Motor neuron (in vitro differentiated cells): ENCODE results near the gene PDE10A. TPM values are rescaled to one million over a fixed set of nuclear protein-coding genes. Genes with fewer than 3 reads are reported as not detected.

Experiments used
- ATAC-seq, 8 experiments: fragments of 200-7000 bp; cut with Tn5 transposase; replicated peaks in 6 of 8; 2 replicates each; pipeline ENCODE4 v1.8.0; 2021; ENCODE audit warnings: mild to moderate bottlenecking in 8 of 8, moderate library complexity in 8 of 8
- H3K27ac ChIP-seq, 2 donors: fragments of 250-450 bp; sonication (Bioruptor Pico); 2 replicates each; pipeline ENCODE4 v1.9.0; 2021; ENCODE audit warnings: antibody characterized with exemption in 2 of 2, mild to moderate bottlenecking in 2 of 2, moderate library complexity in 1 of 2
- H3K4me1 ChIP-seq, 2 donors: fragments of 250-450 bp; sonication (Bioruptor Pico); replicated peaks in 1 of 2; 2 replicates each; pipeline ENCODE4 v1.6.1; 2021; ENCODE audit warnings: antibody characterized with exemption in 2 of 2, mild to moderate bottlenecking in 2 of 2, moderate library complexity in 1 of 2
- H3K4me3 ChIP-seq, 5 donors: fragments of 250-450 bp; sonication (Bioruptor Pico); 2 replicates each; pipeline ENCODE4 v1.9.0; 2021; ENCODE audit warnings: antibody characterized with exemption in 5 of 5, mild to moderate bottlenecking in 5 of 5, moderate library complexity in 4 of 5
- WGBS, 10 experiments: fragments of 450-650 bp; shearing (Covaris generic); methylation state at CpG; one replicate each; pipeline ENCODE4 v1.0.0; 2022; 5-methylcytosine and 5-hydroxymethylcytosine counted together
- in situ Hi-C, 9 experiments: fragments of 400-800 bp; cut with MboI; loops; one replicate each; pipeline ENCODE4 v1.15.0; 2021; ENCODE audit warnings: low sequenced_read_pairs in 9 of 9, low pct_unique_long_range_greater_than_20kb in 2 of 9; ENCODE audit not compliant: unreplicated experiment in 9 of 9
- total RNA-seq, 8 experiments: library from RNA; unstranded; fragments of 300-600 nt; gene quantifications; 2 replicates each; pipeline versions ENCODE4 v1.2.3 to v1.2.4, GENCODE V29; 2022

The PDE10A gene
- 10 to 100 TPM in 6 of 8 experiments, 1 to 10 TPM in 2; 1.0 to 15.4 (median 14.5) TPM for total RNA-seq

GRCh38 chr6:165662749-165663376 is at the start of gene PDE10A:
Gene PDE10A (minus strand): TSS chr6:165663241. CDS start chr6:165662811, 430 bp downstream.
- H3K27ac ChIP-seq: peak within 1 kb of the TSS; percentile 68 to 74
- in situ Hi-C loops: no loop called here
- ATAC-seq: peak in 7 of 8 experiments; percentile 30 to 70 (median 59)
- 0% methylated on average over 3 of the region's 80 CpGs; no CpG with 5 or more reads in 9 of the 10 experiments for whole genome bisulfite sequencing, 10 experiments
- peak within 1 kb of the TSS; percentile 62 to 99 (median 80) for H3K4me3 ChIP-seq
- H3K4me1 ChIP-seq: peaks cover 17 to 23% of the 10 kb centered on the region in 2 donors

GRCh38 chr6:165708985-165709576 is 46.0 kb upstream of the PDE10A start:
- Histone ChIP-seq H3K4me3 (no peak overlapping the region), H3K4me1 (peaks cover 0 to 3% of the 10 kb centered on the region in 2 donors), H3K27ac (no peak overlapping the region)
- in situ Hi-C loops: no loop called here
- WGBS, 10 experiments: 100% methylated on average over 2 of the region's 23 CpGs; no CpG with 5 or more reads in 9 of the 10 experiments
- peak in 1 of 8 experiments; percentile 7 for ATAC-seq

DNA sequence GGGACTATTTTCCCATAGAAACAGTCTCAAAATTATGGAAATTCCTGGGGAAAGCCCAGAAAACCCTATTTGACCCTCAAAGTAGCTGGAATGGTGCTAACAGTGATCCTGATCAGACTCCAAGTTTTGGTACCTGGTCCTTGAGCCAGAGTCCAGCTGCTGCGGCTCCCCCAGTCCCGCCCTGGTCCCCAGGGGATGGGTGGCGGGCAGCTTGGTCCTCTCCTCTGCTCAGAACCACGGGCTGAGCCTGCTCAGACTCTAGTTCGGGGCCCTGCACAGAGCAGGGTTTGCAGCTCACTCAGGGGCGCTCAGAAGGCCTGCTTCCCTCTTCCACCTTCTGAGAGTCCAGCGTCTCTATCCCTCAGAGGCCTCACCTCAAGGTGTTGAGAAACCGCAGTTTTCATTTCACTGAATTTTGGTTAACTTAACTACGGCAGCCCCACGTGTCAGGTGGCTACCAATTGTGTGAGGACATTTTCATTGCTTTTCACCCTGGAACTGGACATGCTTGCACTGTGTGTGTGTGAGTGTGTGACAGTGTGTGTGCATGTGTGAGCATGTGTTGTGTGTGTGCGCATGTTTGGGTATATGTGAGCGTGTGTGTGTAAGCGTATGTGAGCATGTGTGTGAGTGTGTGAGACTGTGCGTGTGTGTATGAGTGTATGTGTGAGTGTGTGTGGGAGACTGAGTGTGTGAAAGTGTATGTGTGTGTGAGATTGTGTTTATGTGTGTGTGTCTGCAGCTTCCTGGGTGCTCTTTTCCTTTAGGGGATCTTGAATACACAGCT is 44.2 kb upstream of the PDE10A start:
- peaks cover 0 to 8% of the 10 kb centered on the region in 2 donors for H3K4me1 ChIP-seq
- H3K4me3 ChIP-seq: no peak overlapping the region
- in situ Hi-C loops: no loop called here
- H3K27ac ChIP-seq: no peak overlapping the region
- ATAC-seq: no peak
- 50 to 100% (median 87%) methylated on average over 1 to 8 of the region's 14 CpGs; no CpG with 5 or more reads in 3 of the 10 experiments for WGBS, 10 experiments

GRCh38 chr6:165705941-165706340 is 42.9 kb upstream of the PDE10A start:
- no peak for ATAC-seq
- H3K4me1 ChIP-seq: peaks cover 0 to 8% of the 10 kb centered on the region in 2 donors
- in situ Hi-C loops: no loop called here
- WGBS, 10 experiments: 0 to 100% (median 88%) methylated on average over 1 to 5 of the region's 5 CpGs; no CpG with 5 or more reads in 3 of the 10 experiments
- no peak overlapping the region for H3K27ac ChIP-seq
- no peak overlapping the region for H3K4me3 ChIP-seq

DNA sequence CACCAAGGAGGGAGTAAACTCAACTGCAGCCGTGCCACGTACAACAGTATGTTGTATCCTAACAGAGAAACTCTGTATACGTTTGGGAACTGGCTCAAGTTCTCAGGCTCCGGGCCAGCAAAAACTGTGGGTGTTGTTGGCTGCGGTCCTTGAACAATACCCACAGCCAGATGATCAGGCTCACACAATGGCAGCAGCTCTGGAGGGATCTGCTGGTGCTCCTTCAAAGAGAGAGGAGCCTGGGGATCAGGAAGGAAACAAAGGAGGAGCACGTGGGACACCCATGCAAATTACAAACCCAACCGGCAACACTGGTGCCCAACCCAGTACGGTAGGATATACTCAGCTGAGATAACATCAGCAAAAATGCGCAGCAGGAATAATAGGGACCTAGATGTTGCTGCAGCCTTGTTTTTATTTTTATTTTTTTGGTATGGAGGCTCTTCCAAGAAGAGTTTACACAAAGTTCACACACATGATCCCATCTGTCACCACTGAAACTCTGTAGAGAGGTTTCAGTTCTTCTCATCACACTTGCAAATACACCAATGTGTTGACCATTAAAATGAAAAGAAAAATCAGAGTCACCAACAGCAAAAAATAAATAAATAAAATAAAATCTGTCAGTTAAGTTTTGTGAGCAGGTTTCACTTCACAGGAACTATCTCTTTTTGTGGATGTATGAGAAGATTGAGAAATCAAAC is 41.2 kb upstream of the PDE10A start:
- H3K27ac ChIP-seq: no peak overlapping the region
- no peak overlapping the region for H3K4me3 ChIP-seq
- in situ Hi-C loops: no loop called here
- peaks cover 0 to 8% of the 10 kb centered on the region in 2 donors for H3K4me1 ChIP-seq
- 0 to 65% (median 50%) methylated on average over 1 to 6 of the region's 9 CpGs; no CpG with 5 or more reads in 1 of the 10 experiments for WGBS, 10 experiments
- ATAC-seq: peak in 5 of 8 experiments; percentile 60 to 91 (median 70)

- Histone ChIP-seq H3K4me3 (no peak overlapping the region), H3K4me1 (peaks cover 0 to 8% of the 10 kb centered on the region in 2 donors), H3K27ac (no peak overlapping the region)
- 0 to 80% (median 72%) methylated on average over 1 to 5 of the region's 10 CpGs; no CpG with 5 or more reads in 5 of the 10 experiments for WGBS, 10 experiments
- in situ Hi-C loops: no loop called here
- ATAC-seq: no peak
These were observed 39.6 kb upstream of the PDE10A start for GRCh38 chr6:165702669-165703068.

GRCh38 chr6:165701564-165702354 is 38.7 kb upstream of the PDE10A start:
- Histone ChIP-seq H3K27ac (no peak overlapping the region), H3K4me1 (peaks cover 0 to 8% of the 10 kb centered on the region in 2 donors), H3K4me3 (no peak overlapping the region)
- no peak for ATAC-seq
- 14 to 100% (median 94%) methylated on average over 1 to 8 of the region's 11 CpGs; no CpG with 5 or more reads in 1 of the 10 experiments for WGBS, 10 experiments
- in situ Hi-C loops: no loop called here

- 0 to 92% (median 53%) methylated on average over 1 to 4 of the region's 4 CpGs; no CpG with 5 or more reads in 2 of the 10 experiments for WGBS, 10 experiments
- in situ Hi-C loops: no loop called here
- Histone ChIP-seq H3K4me3 (no peak overlapping the region), H3K4me1 (peaks cover 0 to 8% of the 10 kb centered on the region in 2 donors), H3K27ac (no peak overlapping the region)
- no peak for ATAC-seq
These were observed 38.0 kb upstream of the PDE10A start for GRCh38 chr6:165701005-165701404.

DNA sequence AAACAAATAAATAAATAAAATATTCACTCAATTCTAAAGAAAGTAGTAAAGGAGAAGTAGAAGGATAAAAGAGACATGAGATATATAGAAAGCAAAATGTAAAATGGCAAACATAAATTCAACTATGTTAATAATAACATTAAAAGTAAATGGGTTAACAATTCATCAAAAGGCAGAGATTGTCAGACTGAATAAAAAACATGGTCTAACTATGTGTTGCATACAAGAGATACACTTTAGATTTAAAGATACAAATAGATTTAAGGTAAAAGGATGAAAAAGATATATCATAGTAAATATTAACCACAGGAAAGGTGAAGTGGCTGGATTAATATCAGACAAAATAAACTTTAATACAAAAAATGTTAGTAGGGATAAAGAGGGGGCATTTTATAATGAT is 35.8 kb upstream of the PDE10A start:
- in situ Hi-C loops: no loop called here
- peaks cover 0 to 3% of the 10 kb centered on the region in 2 donors for H3K4me1 ChIP-seq
- H3K27ac ChIP-seq: no peak overlapping the region
- no peak for ATAC-seq
- H3K4me3 ChIP-seq: no peak overlapping the region

- WGBS, 10 experiments: 0 to 24% (median 10%) methylated on average over 1 of the region's 1 CpG; no CpG with 5 or more reads in 1 of the 10 experiments
- peak in 1 of 8 experiments; percentile 35 for ATAC-seq
- in situ Hi-C loops: no loop called here
- Histone ChIP-seq H3K4me1 (no peaks in the 10 kb centered on the region), H3K4me3 (no peak overlapping the region), H3K27ac (no peak overlapping the region)
These were observed 34.1 kb upstream of the PDE10A start for GRCh38 chr6:165697171-165697570.

- ATAC-seq: no peak
These were observed 32.9 kb upstream of the PDE10A start for GRCh38 chr6:165695722-165696515.

More at GRCh38 chr6:165695722-165696515, 32.9 kb upstream of the PDE10A start:
- Histone ChIP-seq H3K27ac (no peak overlapping the region), H3K4me1 (no peaks in the 10 kb centered on the region), H3K4me3 (no peak overlapping the region)
- 19 to 95% (median 80%) methylated on average over 1 to 8 of the region's 8 CpGs for whole genome bisulfite sequencing, 10 experiments
- in situ Hi-C loops: no loop called here
